HG03025 (cell line): ENCODE data around the gene ZBTB7C.
"Not testable (repeated sequence)": the region's sequence is repeated elsewhere in the genome, so short reads cannot be mapped to it uniquely, and the experiment has no call there.

Experiments used
- ATAC-seq: cut with Tn5 transposase; IDR thresholded peaks from one replicate; pipeline ENCODE4 v1.9.1; 2021; ENCODE audit warnings: mild to moderate bottlenecking, moderate library complexity; ENCODE audit not compliant: unreplicated experiment, low FRiP score

The ZBTB7C gene

GRCh38 chr18:48408727-48409590 is at the start of gene ZBTB7C:
TSS of gene ZBTB7C (minus strand) at chr18:48409383.
- ATAC-seq = peak; percentile 38

- no peak for ATAC-seq
These were observed 47.7 kb upstream of the ZBTB7C start for GRCh38 chr18:48456838-48457237.

GRCh38 chr18:48455555-48456478 is 46.6 kb upstream of the ZBTB7C start:
- no peak for ATAC-seq

GRCh38 chr18:48454261-48454757 is 45.1 kb upstream of the ZBTB7C start:
- ATAC-seq = no peak

GRCh38 chr18:48453330-48454066 is 44.3 kb upstream of the ZBTB7C start:
- no peak for ATAC-seq

- ATAC-seq = no peak
These were observed 43.7 kb upstream of the ZBTB7C start for GRCh38 chr18:48452861-48453323.

- no peak for ATAC-seq
These were observed 41.5 kb upstream of the ZBTB7C start for GRCh38 chr18:48450685-48451084.

GRCh38 chr18:48446582-48447225 is 37.5 kb upstream of the ZBTB7C start:
- no peak for ATAC-seq

GRCh38 chr18:48445540-48445939 is 36.4 kb upstream of the ZBTB7C start:
- ATAC-seq = peak; percentile 68

GRCh38 chr18:48442761-48443160 is 33.6 kb upstream of the ZBTB7C start:
- ATAC-seq = no peak

- ATAC-seq = no peak
These were observed 32.3 kb upstream of the ZBTB7C start for GRCh38 chr18:48441405-48441881.

GRCh38 chr18:48440924-48441323 is 31.7 kb upstream of the ZBTB7C start:
- no peak for ATAC-seq

GRCh38 chr18:48436907-48437306 is 27.7 kb upstream of the ZBTB7C start:
- no peak for ATAC-seq

GRCh38 chr18:48434382-48434781 is 25.2 kb upstream of the ZBTB7C start:
- ATAC-seq = not testable (repeated sequence)

- no peak for ATAC-seq
These were observed 24.4 kb upstream of the ZBTB7C start for GRCh38 chr18:48433541-48433940.

GRCh38 chr18:48430150-48430549 is 21.0 kb upstream of the ZBTB7C start:
- ATAC-seq = no peak

GRCh38 chr18:48428475-48429177 is 19.4 kb upstream of the ZBTB7C start:
- no peak for ATAC-seq

- ATAC-seq = no peak
These were observed 13.8 kb upstream of the ZBTB7C start for GRCh38 chr18:48422947-48423378.
